H9 (cell line): ENCODE data around the gene TRIB2. TPM values are rescaled to one million over a fixed set of nuclear protein-coding genes. Genes with fewer than 3 reads are reported as not detected.

Experiments used
- DNase-seq: peaks from one replicate; pipeline ENCODE4 v3.0.0-alpha.2; 2017
- H2AFZ ChIP-seq: one replicate; pipeline ENCODE4 v1.6.1; 2013; ENCODE audit warnings: mild to moderate bottlenecking, low read length, control low read depth, moderate library complexity
- H2AK5ac ChIP-seq: 2 replicates; pipeline ENCODE4 v1.6.1; 2013; ENCODE audit warnings: low read length, control low read depth, mixed read lengths; ENCODE audit not compliant: insufficient read length
- H2BK120ac ChIP-seq: one replicate; pipeline ENCODE4 v1.6.1; 2013; ENCODE audit warnings: low read depth, mild to moderate bottlenecking, low read length, control low read depth, inconsistent platforms; ENCODE audit not compliant: poor library complexity, severe bottlenecking
- H2BK12ac ChIP-seq: 2 replicates; pipeline ENCODE4 v1.6.1; 2013; ENCODE audit warnings: low read length, control low read depth, mixed read lengths, low read depth; ENCODE audit not compliant: insufficient read length
- H2BK15ac ChIP-seq: 2 replicates; pipeline ENCODE4 v1.6.1; 2013; ENCODE audit warnings: low read depth, low read length, control low read depth
- H2BK20ac ChIP-seq: one replicate; pipeline ENCODE4 v1.6.1; 2013; ENCODE audit warnings: low read depth, mild to moderate bottlenecking, low read length, control low read depth, inconsistent platforms; ENCODE audit not compliant: poor library complexity, severe bottlenecking
- H2BK5ac ChIP-seq: 2 replicates; pipeline ENCODE4 v1.6.1; 2013; ENCODE audit warnings: low read length, control low read depth, mixed read lengths; ENCODE audit not compliant: insufficient read length
- H3K14ac ChIP-seq: 2 replicates; pipeline ENCODE4 v1.6.1; 2013; ENCODE audit warnings: low read length, control low read depth; ENCODE audit not compliant: insufficient read depth
- H3K18ac ChIP-seq: 2 replicates; pipeline ENCODE4 v1.6.1; 2013; ENCODE audit warnings: low read depth, mild to moderate bottlenecking, mixed read lengths, low read length, control low read depth; ENCODE audit not compliant: insufficient read length
- H3K23ac ChIP-seq: 2 replicates; pipeline ENCODE4 v1.6.1; 2013; ENCODE audit warnings: low read length, control low read depth, mixed read lengths, low read depth; ENCODE audit not compliant: insufficient read length
- H3K23me2 ChIP-seq: 2 replicates; pipeline ENCODE4 v1.6.1; 2013; ENCODE audit warnings: low read depth, mild to moderate bottlenecking, mixed read lengths, low read length, control low read depth; ENCODE audit not compliant: insufficient read length, poor library complexity, severe bottlenecking
- H3K27ac ChIP-seq: 2 replicates; pipeline ENCODE4 v1.5.1; 2013; ENCODE audit warnings: low read length, control low read depth, mixed read lengths, low read depth; ENCODE audit not compliant: insufficient read length
- H3K27me3 ChIP-seq: 2 replicates; pipeline ENCODE4 v1.6.1; 2013; ENCODE audit warnings: low read length, control low read depth, inconsistent platforms; ENCODE audit not compliant: insufficient read depth
- H3K4ac ChIP-seq: 2 replicates; pipeline ENCODE4 v1.6.1; 2013; ENCODE audit warnings: low read depth, mild to moderate bottlenecking, control low read depth, inconsistent platforms, low read length, moderate library complexity
- H3K4me1 ChIP-seq: 2 replicates; pipeline ENCODE4 v1.6.1; 2013; ENCODE audit warnings: low read length, control low read depth, inconsistent platforms; ENCODE audit not compliant: insufficient read depth
- H3K4me2 ChIP-seq: 2 replicates; pipeline ENCODE4 v1.6.1; 2013; ENCODE audit warnings: low read length, control low read depth, mixed read lengths; ENCODE audit not compliant: insufficient read length, insufficient read depth
- H3K56ac ChIP-seq: 2 replicates; pipeline ENCODE4 v1.6.1; 2013; ENCODE audit warnings: low read depth, mild to moderate bottlenecking, mixed read lengths, low read length, control low read depth; ENCODE audit not compliant: insufficient read length
- H3K79me1 ChIP-seq: 2 replicates; pipeline ENCODE4 v1.6.1; 2013; ENCODE audit warnings: low read depth, mild to moderate bottlenecking, moderate library complexity, low read length, control low read depth, inconsistent platforms; ENCODE audit not compliant: insufficient read depth, poor library complexity, severe bottlenecking
- H3K79me2 ChIP-seq: 2 replicates; pipeline ENCODE4 v1.6.1; 2013; ENCODE audit warnings: low read length, control low read depth, inconsistent platforms; ENCODE audit not compliant: insufficient read depth
- H3K9ac ChIP-seq: 2 replicates; pipeline ENCODE4 v1.6.1; 2013; ENCODE audit warnings: low read length, control low read depth, mixed read lengths; ENCODE audit not compliant: insufficient read length; ENCODE audit errors: extremely low read depth
- H3K9me3 ChIP-seq: one replicate; pipeline ENCODE4 v1.6.1; 2013; ENCODE audit warnings: low read depth, low read length, inconsistent platforms; ENCODE audit not compliant: control insufficient read depth
- H3T11ph ChIP-seq: one replicate; pipeline ENCODE4 v1.6.1; 2013; ENCODE audit warnings: mild to moderate bottlenecking, low read length, control low read depth, inconsistent platforms
- H4K20me1 ChIP-seq: one replicate; pipeline ENCODE4 v1.6.1; 2013; ENCODE audit not compliant: control insufficient read depth, insufficient read length, insufficient read depth
- H4K5ac ChIP-seq: 2 replicates; pipeline ENCODE4 v1.6.1; 2013; ENCODE audit warnings: low read depth, mild to moderate bottlenecking, mixed read lengths, low read length, control low read depth; ENCODE audit not compliant: insufficient read length
- H4K8ac ChIP-seq: replicated peaks from 2 replicates; pipeline ENCODE4 v1.6.1; 2013; ENCODE audit warnings: low read length, control low read depth, mixed read lengths, low read depth; ENCODE audit not compliant: insufficient read length
- H4K91ac ChIP-seq: 2 replicates; pipeline ENCODE4 v1.6.1; 2013; ENCODE audit warnings: low read depth, mild to moderate bottlenecking, moderate library complexity, mixed read lengths, low read length, control low read depth; ENCODE audit not compliant: insufficient read length
- H3K27ac Mint-ChIP-seq, 3 experiments: 2 replicates in 2 of 3; 3 replicates in 1 of 3; pipeline ENCODE4 v1.8.0; 2020 to 2021; ENCODE audit warnings: mixed read lengths in 3 of 3, mild to moderate bottlenecking in 1 of 3, moderate library complexity in 1 of 3
- H3K27me3 Mint-ChIP-seq: 2 replicates; pipeline ENCODE4 v1.8.0; 2021; ENCODE audit warnings: low read depth, mild to moderate bottlenecking, moderate library complexity, mixed read lengths
- H3K36me3 Mint-ChIP-seq, 3 experiments: 2 replicates in 2 of 3; 3 replicates in 1 of 3; pipeline ENCODE4 v1.8.0; 2020 to 2021; ENCODE audit warnings: low read depth in 3 of 3, mixed read lengths in 3 of 3; ENCODE audit not compliant: insufficient read depth in 1 of 3
- H3K4me1 Mint-ChIP-seq, 2 experiments: 2 replicates each; pipeline ENCODE4 v1.8.0; 2020; ENCODE audit warnings: mixed read lengths in 2 of 2
- H3K4me3 Mint-ChIP-seq, 2 experiments: 2 replicates in 1 of 2; 3 replicates in 1 of 2; pipeline ENCODE4 v1.8.0; 2020 to 2021; ENCODE audit warnings: mild to moderate bottlenecking in 2 of 2, mixed read lengths in 2 of 2, moderate library complexity in 1 of 2
- H3K9me3 Mint-ChIP-seq, 2 experiments: 2 replicates in 1 of 2; 3 replicates in 1 of 2; pipeline ENCODE4 v1.8.0; 2020; ENCODE audit warnings: mild to moderate bottlenecking in 2 of 2, mixed read lengths in 2 of 2, moderate library complexity in 1 of 2
- WGBS: extraction: QIAGEN DNeasy Blood & Tissue Kit; methylation state at CpG from one replicate; pipeline ENCODE4 v1.1.7; 2013; ENCODE audit warnings: missing lambda C conversion rate, low lambda C conversion rate, mixed read lengths; ENCODE audit not compliant: insufficient read length; ENCODE audit errors: extremely low coverage; 5-methylcytosine and 5-hydroxymethylcytosine counted together
- total RNA-seq: library from RNA; stranded (reverse); gene quantifications from 2 replicates; pipeline ENCODE4 v1.2.1, GENCODE V29; 2021
- TF ChIP-seq, protein P1 (sequence below): fragments of 200-600 bp; sonication (generic); conservative IDR thresholded peaks from 3 replicates; pipeline ENCODE4 v1.8.0; 2021; ENCODE audit warnings: antibody characterized with exemption, mild to moderate bottlenecking

TRIB2 gene
- total RNA-seq, 1 experiment from 2014 or later: 41.9 TPM

GRCh38 chr2:12741380-12741779 lies 24.6 kb downstream of the TRIB2 start:
- H2BK20ac ChIP-seq: no peak overlapping the region
- no peak overlapping the region for H3K18ac ChIP-seq
- H2BK120ac ChIP-seq: no peak overlapping the region
- no peak overlapping the region for H4K91ac ChIP-seq
- H3K9ac ChIP-seq: no peak overlapping the region
- H3K56ac ChIP-seq: no peak overlapping the region
- no peak overlapping the region for H2BK15ac ChIP-seq
- H3K4me3 Mint-ChIP-seq: no peak overlapping the region
- WGBS: no CpG with 5 or more reads among the region's 3 CpGs
- H3K9me3 ChIP-seq: no peaks in the 10 kb centered on the region
- peaks cover 37 to 59% (median 49%) of the 10 kb centered on the region in 3 experiments for H3K36me3 Mint-ChIP-seq
- H3K23me2 ChIP-seq: no peaks in the 10 kb centered on the region
- no peak overlapping the region for H2BK12ac ChIP-seq
- H3K9me3 Mint-ChIP-seq: no peaks in the 10 kb centered on the region; a peak in 1 of 5 replicates
- H3K14ac ChIP-seq: no peak overlapping the region
- peaks cover 2% of the 10 kb centered on the region; the same call in 1 of the 2 replicates for H3K79me2 ChIP-seq
- no peak overlapping the region for H3K27ac ChIP-seq
- H4K5ac ChIP-seq: no peak overlapping the region
- H2AK5ac ChIP-seq: no peak overlapping the region
- no peak overlapping the region for H3K23ac ChIP-seq
- no peaks in the 10 kb centered on the region for H3K27me3 Mint-ChIP-seq
- H3K27me3 ChIP-seq: no peaks in the 10 kb centered on the region
- H3K4me1 ChIP-seq: no peaks in the 10 kb centered on the region
- H3K4me2 ChIP-seq: no peak overlapping the region
- no peak for DNase-seq
- no peak overlapping the region for H3T11ph ChIP-seq
- H4K20me1 ChIP-seq: no peaks in the 10 kb centered on the region
- TF ChIP-seq, protein P1, sequence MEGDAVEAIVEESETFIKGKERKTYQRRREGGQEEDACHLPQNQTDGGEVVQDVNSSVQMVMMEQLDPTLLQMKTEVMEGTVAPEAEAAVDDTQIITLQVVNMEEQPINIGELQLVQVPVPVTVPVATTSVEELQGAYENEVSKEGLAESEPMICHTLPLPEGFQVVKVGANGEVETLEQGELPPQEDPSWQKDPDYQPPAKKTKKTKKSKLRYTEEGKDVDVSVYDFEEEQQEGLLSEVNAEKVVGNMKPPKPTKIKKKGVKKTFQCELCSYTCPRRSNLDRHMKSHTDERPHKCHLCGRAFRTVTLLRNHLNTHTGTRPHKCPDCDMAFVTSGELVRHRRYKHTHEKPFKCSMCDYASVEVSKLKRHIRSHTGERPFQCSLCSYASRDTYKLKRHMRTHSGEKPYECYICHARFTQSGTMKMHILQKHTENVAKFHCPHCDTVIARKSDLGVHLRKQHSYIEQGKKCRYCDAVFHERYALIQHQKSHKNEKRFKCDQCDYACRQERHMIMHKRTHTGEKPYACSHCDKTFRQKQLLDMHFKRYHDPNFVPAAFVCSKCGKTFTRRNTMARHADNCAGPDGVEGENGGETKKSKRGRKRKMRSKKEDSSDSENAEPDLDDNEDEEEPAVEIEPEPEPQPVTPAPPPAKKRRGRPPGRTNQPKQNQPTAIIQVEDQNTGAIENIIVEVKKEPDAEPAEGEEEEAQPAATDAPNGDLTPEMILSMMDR: no peak
- H4K8ac ChIP-seq: no peak overlapping the region
- no peak overlapping the region for H3K4ac ChIP-seq
- peaks cover 3% of the 10 kb centered on the region for H3K79me1 ChIP-seq
- H3K4me1 Mint-ChIP-seq: peaks cover 6 to 17% of the 10 kb centered on the region in 2 experiments
- H2AFZ ChIP-seq: no peak overlapping the region
- H3K27ac Mint-ChIP-seq: no peak overlapping the region
- H2BK5ac ChIP-seq: no peak overlapping the region
